Measurements from ENCODE around the gene PDCD1. TPM values are rescaled to one million over a fixed set of nuclear protein-coding genes. Genes with fewer than 3 reads are reported as not detected.
A peak's percentile ranks its signal among the peaks of the same experiment; 100 is the strongest.

Gene PDCD1
- total and polyA plus RNA-seq, 2 of the 8 experiments (the other 6 are each of a cell fraction or from before 2014, with no cell fraction given) = 0.48 to 1.1 TPM

DNA sequence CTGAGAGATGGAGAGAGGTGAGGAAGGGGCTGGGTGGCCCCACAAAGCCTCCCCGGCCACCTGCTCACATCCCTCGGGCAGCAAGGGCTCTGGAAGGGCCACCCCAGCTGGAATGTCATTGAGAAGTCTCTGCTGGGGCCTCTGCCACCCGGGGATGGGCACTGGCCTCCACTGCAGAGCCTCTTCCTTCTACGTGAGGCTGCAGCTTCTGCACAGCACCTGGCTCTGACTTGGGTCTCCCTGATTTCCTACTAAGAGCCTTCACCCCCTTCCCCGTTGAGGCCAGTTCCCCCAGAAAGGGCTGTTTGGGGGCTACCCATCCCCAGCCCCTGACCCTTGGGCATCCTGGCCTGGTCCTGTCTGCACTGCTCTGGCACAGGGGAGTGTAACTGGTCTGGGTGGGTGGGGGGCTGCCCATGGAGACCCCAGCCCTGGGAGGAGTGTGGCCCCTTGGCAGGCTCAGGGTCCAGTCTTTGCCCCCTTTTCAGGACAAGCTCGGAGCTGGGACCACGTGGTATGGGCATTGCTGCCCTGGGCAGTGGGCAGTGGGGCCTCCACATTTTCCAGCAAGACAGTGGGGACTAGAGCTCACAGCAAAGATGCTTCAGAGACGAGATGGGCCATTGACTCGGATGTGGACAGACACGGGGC is 5.6 kb downstream of the PDCD1 start:
- POLR2A ChIA-PET (ENCODE audit: partially characterized antibody) = no interaction called here
- WGBS, 2 experiments (ENCODE audit: extremely low coverage in 1 of 2, insufficient coverage in 1 of 2, insufficient read length in 1 of 2, insufficient replicate concordance in 2 of 2, low coverage in 1 of 2, low lambda C conversion rate in 2 of 2, missing lambda C conversion rate in 1 of 2) = 89% methylated on average over 9 of the region's 10 CpGs; no CpG with 5 or more reads in 1 of the 2 experiments
- no peak overlapping the region for H3K4me3 ChIP-seq (ENCODE audit: extremely low read depth in 1 of 4, insufficient read depth in 2 of 4, low read depth in 3 of 4, low read length in 4 of 4)
- no peak overlapping the region for H4K5ac ChIP-seq (ENCODE audit: insufficient read length, low read depth, low read length)
- H4K91ac ChIP-seq (replicated peaks; ENCODE audit: insufficient read length, low read length) = no peak overlapping the region
- no peak overlapping the region for H3K4ac ChIP-seq (replicated peaks; ENCODE audit: insufficient read length, low read depth, low read length)
- H3K23ac ChIP-seq (ENCODE audit: insufficient read length) = no peak overlapping the region
- H2BK20ac ChIP-seq (ENCODE audit: low read length) = no peak overlapping the region
- no peak overlapping the region for H4K8ac ChIP-seq (ENCODE audit: extremely low read depth, insufficient read depth, low read length)
- no peak overlapping the region for H2BK12ac ChIP-seq (ENCODE audit: low read depth, low read length)
- CTCF ChIA-PET (ENCODE audit: partially characterized antibody) = interaction anchor here (1.0 to 1.6 kb wide), 3 partner anchors 16 to 129 kb away, joined by 3 to 4 read pairs (median 3); no protein-coding TSS in a partner anchor
- H3K79me1 ChIP-seq (ENCODE audit: low read depth, low read length) = no peaks in the 10 kb centered on the region
- FAIRE-seq = no peak
- no peaks in the 10 kb centered on the region for H3K4me1 ChIP-seq (replicated peaks in 1 of 4; ENCODE audit: control insufficient read depth in 3 of 4, insufficient read depth in 4 of 4, low read length in 3 of 4)
- no peak overlapping the region for H3K56ac ChIP-seq (replicated peaks; ENCODE audit: insufficient read length, low read depth, low read length)
- H2BK5ac ChIP-seq (ENCODE audit: low read depth, low read length) = no peak overlapping the region
- no peak overlapping the region for H2BK15ac ChIP-seq (ENCODE audit: low read length)
- H2BK120ac ChIP-seq (replicated peaks; ENCODE audit: low read depth, low read length) = no peak overlapping the region
- H2AK5ac ChIP-seq (ENCODE audit: low read depth, low read length) = no peak overlapping the region
- H3K14ac ChIP-seq (ENCODE audit: insufficient read length) = no peak overlapping the region
- TF ChIP-seq GTF2F1 (IDR thresholded peaks at IDR 0.05; ENCODE audit: borderline replicate concordance, low read depth, low read length) (no peak), SAP30 (IDR thresholded peaks at IDR 0.05; ENCODE audit: insufficient read depth, insufficient replicate concordance, low read length) (no peak), BRCA1 (IDR thresholded peaks at IDR 0.05; ENCODE audit: low read depth, low read length) (no peak), POLR2A (IDR thresholded peaks at IDR 0.05; ENCODE audit: control extremely low read depth in 1 of 2, low read depth in 2 of 2, low read length in 2 of 2) (no peak), SIN3A (conservative IDR thresholded peaks at IDR 0.05 in 1 of 2, IDR thresholded peaks at IDR 0.05 in 1 of 2; ENCODE audit: low read depth in 1 of 2, low read length in 2 of 2) (no peak), FOSL1 (IDR thresholded peaks at IDR 0.05; ENCODE audit: insufficient read depth, low read depth, low read length) (no peak), TEAD4 (IDR thresholded peaks at IDR 0.05; ENCODE audit: low read depth, low read length) (no peak), JUN (IDR thresholded peaks at IDR 0.05; ENCODE audit: low read depth, low read length) (no peak), RBBP5 (IDR thresholded peaks at IDR 0.05; ENCODE audit: borderline replicate concordance, low read depth, low read length) (no peak), GABPA (IDR thresholded peaks at IDR 0.05; ENCODE audit: borderline replicate concordance, insufficient read depth, low read length) (no peak), KDM5A (IDR thresholded peaks at IDR 0.05; ENCODE audit: low read length) (no peak), KDM1A (IDR thresholded peaks at IDR 0.05; ENCODE audit: borderline replicate concordance, low read length) (no peak)
- TF ChIP-seq, protein P1, sequence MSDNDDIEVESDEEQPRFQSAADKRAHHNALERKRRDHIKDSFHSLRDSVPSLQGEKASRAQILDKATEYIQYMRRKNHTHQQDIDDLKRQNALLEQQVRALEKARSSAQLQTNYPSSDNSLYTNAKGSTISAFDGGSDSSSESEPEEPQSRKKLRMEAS (IDR thresholded peaks at IDR 0.05) = no peak
- no peak overlapping the region for H3K9ac ChIP-seq (replicated peaks in 1 of 4; ENCODE audit: extremely low read depth in 1 of 4, low read depth in 3 of 4, low read length in 3 of 4)
- peak in 1 of 2 experiments; percentile 39 for DNase-seq (ENCODE audit: low read depth in 1 of 2, low spot score in 2 of 2)
- H3K23me2 ChIP-seq (ENCODE audit: low read depth, low read length) = no peaks in the 10 kb centered on the region
- H3K27me3 ChIP-seq (replicated peaks in 1 of 4; ENCODE audit: control insufficient read depth in 3 of 4, extremely low read depth in 1 of 4, insufficient read depth in 3 of 4, low read length in 3 of 4) = no peaks in the 10 kb centered on the region
- H3K79me2 ChIP-seq (ENCODE audit: control insufficient read depth in 1 of 2, insufficient read depth in 2 of 2, low read length in 2 of 2) = no peaks in the 10 kb centered on the region
- H3K9me3 ChIP-seq (ENCODE audit: insufficient read depth in 2 of 2, low read depth in 1 of 2, low read length in 1 of 2) = no peaks in the 10 kb centered on the region
- no peaks in the 10 kb centered on the region for H4K20me1 ChIP-seq (replicated peaks in 1 of 2; ENCODE audit: control insufficient read depth in 1 of 2, insufficient read depth in 2 of 2, low read length in 2 of 2)
- H2AFZ ChIP-seq (ENCODE audit: low read length) = no peak overlapping the region
- H3K27ac ChIP-seq (ENCODE audit: low read depth, low read length) = no peak overlapping the region
- H3K4me2 ChIP-seq (ENCODE audit: insufficient read depth in 1 of 2, low read depth in 2 of 2, low read length in 2 of 2) = no peak overlapping the region
- no peaks in the 10 kb centered on the region for H3K36me3 ChIP-seq (ENCODE audit: control insufficient read depth in 2 of 4, insufficient read depth in 4 of 4, low read length in 3 of 4)
- H3K18ac ChIP-seq (ENCODE audit: extremely low read depth, low read length) = no peak overlapping the region

Data from H1 (cell line).